Measurements from ENCODE around the gene RAD17.

RAD17 gene

GRCh38 chr5:69462170-69462569 is 92.6 kb downstream of the RAD17 start:
- DNase-seq = no peak
